Panc1 (cell line): ENCODE data around the gene VCP. TPM values are rescaled to one million over a fixed set of nuclear protein-coding genes. Genes with fewer than 3 reads are reported as not detected.
"Not testable (repeated sequence)": the region's sequence is repeated elsewhere in the genome, so short reads cannot be mapped to it uniquely, and the experiment has no call there.

Experiments used
- ATAC-seq: fragments of 200-7000 bp; cut with Tn5 transposase; 2 replicates; pipeline ENCODE4 v1.9.1; 2020; ENCODE audit warnings: mild to moderate bottlenecking, moderate library complexity
- BruUV-seq: library from RNA; stranded (reverse); fragments of 400-500 nt; replicated peaks from 2 replicates; lab custom pipeline; 2021; lab: Mats Ljungman, UMichigan
- CTCF ChIA-PET: fragments of 300-600 bp; sonication (Branson Sonifier 250); formaldehyde crosslinking; loops from one replicate; lab custom pipeline; 2022; ENCODE audit warnings: antibody characterized with exemption; lab: Charles Lee
- POLR2A ChIA-PET: fragments of 300-600 bp; sonication (Branson Sonifier 250); formaldehyde crosslinking; loops from one replicate; lab custom pipeline; 2022; ENCODE audit warnings: antibody characterized with exemption; lab: Charles Lee
- DNase-seq: peaks from one replicate; pipeline ENCODE4 v3.0.0-alpha.2; 2010; ENCODE audit warnings: low read depth, low spot score
- H3K27ac ChIP-seq: 2 replicates; pipeline ENCODE4 v1.5.1; 2011; ENCODE audit warnings: mild to moderate bottlenecking, low read length, inconsistent platforms
- H3K27me3 ChIP-seq: fragments of 200-500 bp; sonication (Bioruptor generic); 2 replicates; pipeline ENCODE4 v1.6.0; 2014; ENCODE audit warnings: low read length, inconsistent platforms; ENCODE audit not compliant: control insufficient read depth, insufficient read depth
- H3K36me3 ChIP-seq: fragments of 200-500 bp; sonication (Bioruptor generic); 2 replicates; pipeline ENCODE4 v1.5.1; 2014; ENCODE audit warnings: inconsistent platforms, mild to moderate bottlenecking, low read length, moderate library complexity; ENCODE audit not compliant: control insufficient read depth, insufficient read depth
- H3K4me1 ChIP-seq: 2 replicates; pipeline ENCODE4 v1.5.1; 2011; ENCODE audit warnings: inconsistent platforms, mild to moderate bottlenecking, low read length, moderate library complexity; ENCODE audit not compliant: control insufficient read depth, insufficient read depth
- H3K4me3 ChIP-seq, 2 experiments: 2 replicates each; pipeline ENCODE4 v1.5.1; 2011 to 2012; ENCODE audit warnings: low read depth in 2 of 2, low read length in 2 of 2, mild to moderate bottlenecking in 2 of 2, inconsistent platforms in 1 of 2, moderate library complexity in 1 of 2
- H3K9me3 ChIP-seq: fragments of 200-500 bp; sonication (Bioruptor generic); 2 replicates; pipeline ENCODE4 v1.5.1; 2014; ENCODE audit warnings: low read depth, mild to moderate bottlenecking, inconsistent platforms, low read length, moderate library complexity; ENCODE audit not compliant: control insufficient read depth, insufficient read depth
- POLR2AphosphoS5 ChIP-seq: IDR thresholded peaks from 2 replicates; pipeline ENCODE4 v1.6.1; 2012; ENCODE audit warnings: mild to moderate bottlenecking, low read depth, low read length, moderate library complexity
- SIN3A ChIP-seq: IDR thresholded peaks from 2 replicates; pipeline ENCODE4 v1.6.1; 2012; ENCODE audit warnings: low read depth, mild to moderate bottlenecking, low read length, moderate library complexity, borderline replicate concordance; ENCODE audit not compliant: insufficient read depth
- TCF7L2 ChIP-seq: IDR thresholded peaks from 2 replicates; pipeline ENCODE4 v1.6.1; 2011; ENCODE audit warnings: mild to moderate bottlenecking, low read depth, low read length, inconsistent platforms
- in situ Hi-C: cut with HindIII; loops from 2 replicates; pipeline ENCODE4 v1.10.0; 2016; ENCODE audit warnings: low sequenced_read_pairs, low pct_unique_long_range_greater_than_20kb
- intact Hi-C: fragments of 100-400 bp; cut with micrococcal nuclease; formaldehyde crosslinking; loops from one replicate; pipeline ENCODE4 v1.10.0; 2022; ENCODE audit not compliant: unreplicated experiment
- total RNA-seq: library from RNA; stranded (reverse); gene quantifications from one replicate; pipeline ENCODE4 v1.2.1, GENCODE V29; 2021; ENCODE audit not compliant: unreplicated experiment
- TF ChIP-seq, protein P1 (sequence below): fragments of 450-650 bp; IDR thresholded peaks from 2 replicates; pipeline ENCODE4 v1.5.1; 2017; ENCODE audit warnings: mild to moderate bottlenecking
- TF ChIP-seq, protein P2 (sequence below), 2 experiments: IDR thresholded peaks; 2 replicates each; pipeline ENCODE4 v1.6.1; 2011 to 2012; ENCODE audit warnings: low read depth in 2 of 2, control low read depth in 1 of 2, low read length in 1 of 2, mild to moderate bottlenecking in 1 of 2, moderate library complexity in 1 of 2; ENCODE audit not compliant: insufficient read depth in 1 of 2

The VCP gene
- total RNA-seq, 1 experiment from 2014 or later, result 472 TPM

DNA sequence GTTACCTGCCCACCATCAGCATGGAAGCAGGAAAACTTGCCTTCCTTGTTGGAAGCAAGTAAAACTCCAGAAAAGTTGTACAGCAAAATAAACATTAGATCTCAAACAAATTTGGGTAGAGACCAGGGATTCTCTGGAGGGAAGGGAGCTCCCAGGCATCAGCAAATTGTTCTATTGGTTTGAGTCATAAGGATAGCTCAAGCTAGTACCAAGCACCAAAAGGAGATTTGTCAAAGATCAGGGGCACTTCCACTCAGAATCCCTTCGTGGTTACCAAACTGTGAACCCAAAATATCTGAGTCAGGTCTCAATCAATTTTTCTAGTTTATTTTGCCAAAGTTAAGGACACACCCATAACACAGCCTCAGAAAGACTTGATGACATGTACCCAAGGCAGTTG lies 45.1 kb downstream of the VCP start:
- intact Hi-C loops (no loop called here), in situ Hi-C loops (no loop called here)
- POLR2A ChIA-PET, result interaction anchor here (0.7 kb wide), 1 partner anchor 67 kb away, joined by 11 read pairs; no protein-coding TSS in a partner anchor

DNA sequence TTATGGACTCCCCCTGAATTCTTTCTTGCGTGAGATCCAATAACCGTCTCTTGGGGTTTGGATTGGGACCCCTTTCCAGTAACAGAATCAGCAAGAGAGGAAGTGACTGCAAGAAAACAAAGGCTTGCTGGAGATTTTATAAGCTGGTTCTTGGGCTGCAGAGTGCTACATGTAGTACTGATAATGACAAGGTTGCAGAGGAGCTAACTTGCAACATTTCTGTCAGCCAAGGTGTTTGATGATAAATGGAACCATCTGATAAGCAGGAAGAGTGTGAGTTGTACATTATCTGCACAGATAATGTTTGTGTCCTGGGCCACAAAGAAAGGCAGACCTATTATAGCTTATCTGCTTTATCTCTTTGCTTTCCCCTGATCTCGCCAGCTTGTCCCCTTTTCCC lies 45.8 kb downstream of the VCP start:
- in situ Hi-C loops, result no loop called here
- CTCF ChIA-PET, result no interaction called here
- TF ChIP-seq, protein P1, sequence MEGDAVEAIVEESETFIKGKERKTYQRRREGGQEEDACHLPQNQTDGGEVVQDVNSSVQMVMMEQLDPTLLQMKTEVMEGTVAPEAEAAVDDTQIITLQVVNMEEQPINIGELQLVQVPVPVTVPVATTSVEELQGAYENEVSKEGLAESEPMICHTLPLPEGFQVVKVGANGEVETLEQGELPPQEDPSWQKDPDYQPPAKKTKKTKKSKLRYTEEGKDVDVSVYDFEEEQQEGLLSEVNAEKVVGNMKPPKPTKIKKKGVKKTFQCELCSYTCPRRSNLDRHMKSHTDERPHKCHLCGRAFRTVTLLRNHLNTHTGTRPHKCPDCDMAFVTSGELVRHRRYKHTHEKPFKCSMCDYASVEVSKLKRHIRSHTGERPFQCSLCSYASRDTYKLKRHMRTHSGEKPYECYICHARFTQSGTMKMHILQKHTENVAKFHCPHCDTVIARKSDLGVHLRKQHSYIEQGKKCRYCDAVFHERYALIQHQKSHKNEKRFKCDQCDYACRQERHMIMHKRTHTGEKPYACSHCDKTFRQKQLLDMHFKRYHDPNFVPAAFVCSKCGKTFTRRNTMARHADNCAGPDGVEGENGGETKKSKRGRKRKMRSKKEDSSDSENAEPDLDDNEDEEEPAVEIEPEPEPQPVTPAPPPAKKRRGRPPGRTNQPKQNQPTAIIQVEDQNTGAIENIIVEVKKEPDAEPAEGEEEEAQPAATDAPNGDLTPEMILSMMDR, result no peak
- peak; percentile 33; the same call in 1 of the 2 replicates for TF ChIP-seq TCF7L2
- TF ChIP-seq, protein P2, sequence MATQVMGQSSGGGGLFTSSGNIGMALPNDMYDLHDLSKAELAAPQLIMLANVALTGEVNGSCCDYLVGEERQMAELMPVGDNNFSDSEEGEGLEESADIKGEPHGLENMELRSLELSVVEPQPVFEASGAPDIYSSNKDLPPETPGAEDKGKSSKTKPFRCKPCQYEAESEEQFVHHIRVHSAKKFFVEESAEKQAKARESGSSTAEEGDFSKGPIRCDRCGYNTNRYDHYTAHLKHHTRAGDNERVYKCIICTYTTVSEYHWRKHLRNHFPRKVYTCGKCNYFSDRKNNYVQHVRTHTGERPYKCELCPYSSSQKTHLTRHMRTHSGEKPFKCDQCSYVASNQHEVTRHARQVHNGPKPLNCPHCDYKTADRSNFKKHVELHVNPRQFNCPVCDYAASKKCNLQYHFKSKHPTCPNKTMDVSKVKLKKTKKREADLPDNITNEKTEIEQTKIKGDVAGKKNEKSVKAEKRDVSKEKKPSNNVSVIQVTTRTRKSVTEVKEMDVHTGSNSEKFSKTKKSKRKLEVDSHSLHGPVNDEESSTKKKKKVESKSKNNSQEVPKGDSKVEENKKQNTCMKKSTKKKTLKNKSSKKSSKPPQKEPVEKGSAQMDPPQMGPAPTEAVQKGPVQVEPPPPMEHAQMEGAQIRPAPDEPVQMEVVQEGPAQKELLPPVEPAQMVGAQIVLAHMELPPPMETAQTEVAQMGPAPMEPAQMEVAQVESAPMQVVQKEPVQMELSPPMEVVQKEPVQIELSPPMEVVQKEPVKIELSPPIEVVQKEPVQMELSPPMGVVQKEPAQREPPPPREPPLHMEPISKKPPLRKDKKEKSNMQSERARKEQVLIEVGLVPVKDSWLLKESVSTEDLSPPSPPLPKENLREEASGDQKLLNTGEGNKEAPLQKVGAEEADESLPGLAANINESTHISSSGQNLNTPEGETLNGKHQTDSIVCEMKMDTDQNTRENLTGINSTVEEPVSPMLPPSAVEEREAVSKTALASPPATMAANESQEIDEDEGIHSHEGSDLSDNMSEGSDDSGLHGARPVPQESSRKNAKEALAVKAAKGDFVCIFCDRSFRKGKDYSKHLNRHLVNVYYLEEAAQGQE (IDR thresholded peaks at IDR 0.05; ENCODE audit: insufficient read depth in 1 of 2, low read depth in 2 of 2, low read length in 1 of 2), result no peak
- no peak for TF ChIP-seq POLR2AphosphoS5
- BruUV-seq, result no TSS peak
- Histone ChIP-seq H3K9me3 (no peaks in the 10 kb centered on the region), H3K36me3 (no peaks in the 10 kb centered on the region), H3K27ac (peak overlapping the region; percentile 14; the same call in 1 of the 2 replicates), H3K27me3 (no peaks in the 10 kb centered on the region), H3K4me3 (no peak overlapping the region), H3K4me1 (peaks cover 12% of the 10 kb centered on the region)
- DNase-seq (no peak), ATAC-seq (peak; percentile 70)
- intact Hi-C loops, result loop anchor here (1.0 kb wide), 1 partner anchor 30 kb away; no protein-coding TSS in a partner anchor
- POLR2A ChIA-PET, result interaction anchor here (0.6 to 1.1 kb wide), 2 partner anchors 13 to 37 kb away, joined by 4 to 8 read pairs; partner anchors contain the start of gene DNAJB5

More for the DNA sequence above, 45.1 kb downstream of the VCP start:
- H3K27ac ChIP-seq, result peak overlapping the region; percentile 14; the same call in 1 of the 2 replicates
- no peak overlapping the region for H3K4me3 ChIP-seq
- no TSS peak for BruUV-seq
- H3K27me3 ChIP-seq, result no peaks in the 10 kb centered on the region
- no peaks in the 10 kb centered on the region for H3K9me3 ChIP-seq
- no peak for DNase-seq
- ATAC-seq, result no peak
- CTCF ChIA-PET, result no interaction called here
- no peaks in the 10 kb centered on the region for H3K36me3 ChIP-seq
- H3K4me1 ChIP-seq, result peaks cover 12% of the 10 kb centered on the region
- TF ChIP-seq SIN3A (no peak), POLR2AphosphoS5 (no peak), TCF7L2 (no peak)
- TF ChIP-seq, protein P1, result no peak
- TF ChIP-seq, protein P2 (IDR thresholded peaks at IDR 0.05; ENCODE audit: insufficient read depth in 1 of 2, low read depth in 2 of 2, low read length in 1 of 2), result no peak

DNA sequence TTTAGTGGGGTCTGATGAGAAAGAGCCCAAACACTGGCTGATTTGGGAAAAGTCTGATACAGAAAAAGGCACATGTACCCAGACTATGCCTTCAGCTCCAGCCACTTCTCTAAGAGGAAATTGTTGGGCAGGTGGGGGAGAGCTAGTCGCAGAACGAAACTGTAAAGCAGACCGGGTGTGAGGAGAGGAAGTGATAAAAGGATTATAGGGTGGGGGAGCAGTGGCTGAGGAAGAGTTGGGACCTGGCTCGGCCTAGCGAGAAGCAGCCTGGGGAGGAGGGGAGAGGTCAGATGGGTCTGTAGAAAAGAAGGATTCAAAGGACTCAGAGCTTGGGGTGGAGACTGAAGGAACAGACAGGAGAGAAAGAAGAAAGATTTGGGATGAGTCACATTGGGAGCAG lies 49.0 kb downstream of the VCP start:
- not testable (repeated sequence) for BruUV-seq

More for the DNA sequence above, 49.0 kb downstream of the VCP start:
- in situ Hi-C loops, intact Hi-C loops, H3K27ac ChIP-seq, DNase-seq, CTCF ChIA-PET, H3K27me3 ChIP-seq, H3K9me3 ChIP-seq, ATAC-seq, H3K36me3 ChIP-seq, H3K4me3 ChIP-seq: not testable (repeated sequence)
- peaks cover 12% of the 10 kb centered on the region for H3K4me1 ChIP-seq
- POLR2A ChIA-PET, result interaction anchor here (0.6 kb wide), 1 partner anchor 57 kb away, joined by 5 read pairs; no protein-coding TSS in a partner anchor
